Measurements from ENCODE around the gene KBTBD13. TPM values are rescaled to one million over a fixed set of nuclear protein-coding genes. Genes with fewer than 3 reads are reported as not detected.

The KBTBD13 gene
- polyA plus RNA-seq (ENCODE audit: low read depth in 6 of 6): not detected

- no peak within 1 kb of the TSS for H3K27ac Mint-ChIP-seq
- H3K4me3 Mint-ChIP-seq: peak within 1 kb of the TSS in 2 of 8 donors; percentile 80 to 83
- no peaks in the 10 kb centered on the region for H3K36me3 Mint-ChIP-seq
- no peak for DNase-seq
- no peaks in the 10 kb centered on the region for H3K9me3 Mint-ChIP-seq
- H3K4me1 Mint-ChIP-seq: peaks cover 9 to 11% (median 10%) of the 10 kb centered on the region in 3 donors
- peaks cover 29 to 38% (median 36%) of the 10 kb centered on the region in 3 donors for H3K27me3 Mint-ChIP-seq
- no peak for ATAC-seq (ENCODE audit: low read depth in 2 of 2)
Observed at GRCh38 chr15:65076486-65077290, at the start of gene KBTBD13. Gene KBTBD13 (plus strand): TSS chr15:65076746. CDS start chr15:65076816, 70 bp downstream.

GRCh38 chr15:65026756-65027155, 49.8 kb upstream of the KBTBD13 start:
- H3K4me3 Mint-ChIP-seq: peak overlapping the region in 2 of 8 donors; percentile 37 to 77
- peaks cover 0 to 8% (median 0%) of the 10 kb centered on the region in 3 donors for H3K27me3 Mint-ChIP-seq
- ATAC-seq (ENCODE audit: low read depth in 2 of 2): no peak
- DNase-seq: no peak
- H3K9me3 Mint-ChIP-seq: no peaks in the 10 kb centered on the region
- H3K4me1 Mint-ChIP-seq: peaks cover 12 to 19% (median 16%) of the 10 kb centered on the region in 3 donors
- H3K36me3 Mint-ChIP-seq: peaks cover 0 to 17% of the 10 kb centered on the region in 2 donors
- H3K27ac Mint-ChIP-seq: no peak overlapping the region

- Mint-ChIP-seq H3K27ac (peak overlapping the region in 1 of 6 donors; percentile 85), H3K4me1 (peaks cover 12 to 19% (median 18%) of the 10 kb centered on the region in 3 donors), H3K4me3 (peak overlapping the region in 7 of 8 donors; percentile 86 to 97 (median 88)), H3K36me3 (peaks cover 0 to 17% of the 10 kb centered on the region in 2 donors), H3K9me3 (no peaks in the 10 kb centered on the region), H3K27me3 (peaks cover 0 to 15% (median 0%) of the 10 kb centered on the region in 3 donors)
- DNase-seq (no peak), ATAC-seq (ENCODE audit: low read depth in 2 of 2) (no peak)
Observed at GRCh38 chr15:65027593-65027992, 49.0 kb upstream of the KBTBD13 start.

GRCh38 chr15:65028338-65028737, 48.2 kb upstream of the KBTBD13 start:
- peaks cover 0 to 15% (median 0%) of the 10 kb centered on the region in 3 donors for H3K27me3 Mint-ChIP-seq
- no peak for DNase-seq
- peaks cover 0 to 17% of the 10 kb centered on the region in 2 donors for H3K36me3 Mint-ChIP-seq
- no peak for ATAC-seq (ENCODE audit: low read depth in 2 of 2)
- peaks cover 18 to 27% (median 22%) of the 10 kb centered on the region in 3 donors for H3K4me1 Mint-ChIP-seq
- peak overlapping the region in 5 of 6 donors; percentile 19 to 96 (median 80) for H3K27ac Mint-ChIP-seq
- no peaks in the 10 kb centered on the region for H3K9me3 Mint-ChIP-seq
- peak overlapping the region; percentile 86 to 97 (median 90) for H3K4me3 Mint-ChIP-seq

GRCh38 chr15:65028921-65029735, 47.4 kb upstream of the KBTBD13 start, which contains the start of gene MTFMT:
Gene MTFMT (minus strand): TSS chr15:65029639. CDS start chr15:65029613, 26 bp downstream.
- H3K36me3 Mint-ChIP-seq: peaks cover 0 to 17% of the 10 kb centered on the region in 2 donors
- H3K27me3 Mint-ChIP-seq: peaks cover 0 to 15% (median 0%) of the 10 kb centered on the region in 3 donors
- DNase-seq: peak; percentile 84
- no peaks in the 10 kb centered on the region for H3K9me3 Mint-ChIP-seq
- H3K4me3 Mint-ChIP-seq: peak within 1 kb of the TSS; percentile 86 to 97 (median 90)
- peak within 1 kb of the TSS; percentile 19 to 87 (median 69) for H3K27ac Mint-ChIP-seq
- ATAC-seq (ENCODE audit: low read depth in 2 of 2): peak; percentile 85 to 86
- H3K4me1 Mint-ChIP-seq: peaks cover 25 to 33% (median 26%) of the 10 kb centered on the region in 3 donors

GRCh38 chr15:65029736-65030208, 46.8 kb upstream of the KBTBD13 start:
- Mint-ChIP-seq H3K36me3 (peaks cover 0 to 12% of the 10 kb centered on the region in 2 donors), H3K4me3 (peak overlapping the region; percentile 64 to 91 (median 84)), H3K27ac (peak overlapping the region in 2 of 6 donors; percentile 19 to 57), H3K9me3 (no peaks in the 10 kb centered on the region), H3K27me3 (peaks cover 0 to 15% (median 0%) of the 10 kb centered on the region in 3 donors), H3K4me1 (peaks cover 23 to 35% (median 25%) of the 10 kb centered on the region in 3 donors)
- DNase-seq (no peak), ATAC-seq (ENCODE audit: low read depth in 2 of 2) (no peak)

GRCh38 chr15:65032801-65033537, 43.6 kb upstream of the KBTBD13 start:
- Mint-ChIP-seq H3K4me1 (peaks cover 18 to 30% (median 20%) of the 10 kb centered on the region in 3 donors), H3K27me3 (peaks cover 0 to 15% (median 0%) of the 10 kb centered on the region in 3 donors), H3K4me3 (peak overlapping the region in 5 of 8 donors; percentile 8 to 65 (median 38)), H3K36me3 (no peaks in the 10 kb centered on the region), H3K27ac (no peak overlapping the region), H3K9me3 (no peaks in the 10 kb centered on the region)
- ATAC-seq (ENCODE audit: low read depth in 2 of 2): peak; percentile 59 to 68
- peak; percentile 40 for DNase-seq

- ATAC-seq (ENCODE audit: low read depth in 2 of 2): peak; percentile 36 to 43
- peak; percentile 21 for DNase-seq
- H3K4me1 Mint-ChIP-seq: peaks cover 11 to 22% (median 13%) of the 10 kb centered on the region in 3 donors
Observed at GRCh38 chr15:65033659-65034269, 42.8 kb upstream of the KBTBD13 start.

GRCh38 chr15:65034719-65035118, 41.8 kb upstream of the KBTBD13 start:
- no peak for ATAC-seq (ENCODE audit: low read depth in 2 of 2)
- H3K9me3 Mint-ChIP-seq: no peaks in the 10 kb centered on the region
- no peak for DNase-seq
- peaks cover 11 to 20% (median 13%) of the 10 kb centered on the region in 3 donors for H3K4me1 Mint-ChIP-seq
- H3K36me3 Mint-ChIP-seq: no peaks in the 10 kb centered on the region
- no peak overlapping the region for H3K4me3 Mint-ChIP-seq
- peaks cover 0 to 15% (median 0%) of the 10 kb centered on the region in 3 donors for H3K27me3 Mint-ChIP-seq
- H3K27ac Mint-ChIP-seq: no peak overlapping the region

More at GRCh38 chr15:65033659-65034269, 42.8 kb upstream of the KBTBD13 start:
- Mint-ChIP-seq H3K27ac (no peak overlapping the region), H3K36me3 (no peaks in the 10 kb centered on the region), H3K9me3 (no peaks in the 10 kb centered on the region), H3K4me3 (no peak overlapping the region), H3K27me3 (peaks cover 0 to 15% (median 0%) of the 10 kb centered on the region in 3 donors)

- no peak overlapping the region for H3K27ac Mint-ChIP-seq
- H3K9me3 Mint-ChIP-seq: no peaks in the 10 kb centered on the region
- no peak for DNase-seq
- ATAC-seq (ENCODE audit: low read depth in 2 of 2): no peak
- peaks cover 3 to 9% (median 4%) of the 10 kb centered on the region in 3 donors for H3K27me3 Mint-ChIP-seq
- no peak overlapping the region for H3K4me3 Mint-ChIP-seq
- H3K36me3 Mint-ChIP-seq: no peaks in the 10 kb centered on the region
- H3K4me1 Mint-ChIP-seq: peaks cover 11 to 16% (median 13%) of the 10 kb centered on the region in 3 donors
Observed at GRCh38 chr15:65037309-65037708, 39.2 kb upstream of the KBTBD13 start.

- Mint-ChIP-seq H3K27me3 (peaks cover 4 to 8% (median 6%) of the 10 kb centered on the region in 3 donors), H3K9me3 (no peaks in the 10 kb centered on the region), H3K4me1 (peaks cover 3 to 8% (median 6%) of the 10 kb centered on the region in 3 donors)
Observed at GRCh38 chr15:65038428-65038827, 38.1 kb upstream of the KBTBD13 start.

GRCh38 chr15:65038836-65039235, 37.7 kb upstream of the KBTBD13 start:
- H3K27ac Mint-ChIP-seq: no peak overlapping the region
- peaks cover under 1 to 4% (median 2%) of the 10 kb centered on the region in 3 donors for H3K4me1 Mint-ChIP-seq
- no peaks in the 10 kb centered on the region for H3K36me3 Mint-ChIP-seq
- H3K27me3 Mint-ChIP-seq: peaks cover 4 to 8% (median 6%) of the 10 kb centered on the region in 3 donors
- no peak for ATAC-seq (ENCODE audit: low read depth in 2 of 2)
- H3K9me3 Mint-ChIP-seq: no peaks in the 10 kb centered on the region
- no peak overlapping the region for H3K4me3 Mint-ChIP-seq
- DNase-seq: no peak

More at GRCh38 chr15:65038428-65038827, 38.1 kb upstream of the KBTBD13 start:
- H3K27ac Mint-ChIP-seq: no peak overlapping the region
- DNase-seq (no peak), ATAC-seq (ENCODE audit: low read depth in 2 of 2) (no peak)
- no peaks in the 10 kb centered on the region for H3K36me3 Mint-ChIP-seq
- no peak overlapping the region for H3K4me3 Mint-ChIP-seq

All from naive B cell (primary cell).